ENCODE results near the gene DHPS.
A peak's percentile ranks its signal among the peaks of the same experiment; 100 is the strongest.
"Not testable (repeated sequence)": the region's sequence is repeated elsewhere in the genome, so short reads cannot be mapped to it uniquely, and the experiment has no call there.

Gene DHPS

DNA sequence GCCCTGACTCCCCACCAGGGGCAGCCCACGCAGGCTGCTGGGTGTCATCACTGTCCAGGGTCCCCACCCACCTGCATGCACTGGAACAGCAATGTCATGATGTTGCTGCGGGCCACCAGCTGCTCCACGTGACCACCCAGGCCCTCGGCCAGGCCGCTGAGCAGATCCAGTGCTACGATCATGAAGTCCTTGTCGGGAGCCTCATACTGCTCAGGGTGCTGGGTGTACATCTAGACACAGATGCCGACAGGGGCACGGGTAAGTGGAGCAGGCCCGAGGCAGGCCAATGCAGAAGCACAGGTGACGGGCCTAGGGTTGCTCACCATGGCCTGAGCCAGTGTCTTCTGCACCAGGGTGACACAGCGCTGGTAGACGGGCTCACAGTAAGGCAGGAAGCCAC is 23.5 kb upstream of the DHPS start:
- DNase-seq (ENCODE audit: low read depth) = no peak

DNA sequence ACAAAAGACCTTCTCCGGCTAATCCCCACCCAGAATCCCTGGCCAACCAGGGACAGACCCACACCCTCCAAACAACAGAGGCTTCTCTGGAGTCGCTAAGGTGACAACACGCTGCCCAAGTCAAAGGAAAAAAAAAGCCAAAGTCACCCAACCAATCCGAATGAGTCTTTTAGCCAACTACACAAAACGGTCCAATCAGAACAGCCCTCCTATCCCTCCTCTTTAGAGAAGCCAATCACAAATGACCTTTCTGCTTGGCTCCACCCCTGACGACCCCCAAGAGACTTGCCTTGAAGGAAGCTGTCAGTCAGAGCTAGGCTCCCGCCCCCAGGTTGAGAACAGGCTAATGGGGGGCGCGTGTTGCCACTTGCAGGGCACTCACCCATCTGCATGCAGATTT is 21.4 kb upstream of the DHPS start:
- DNase-seq (ENCODE audit: low read depth) = no peak

DNA sequence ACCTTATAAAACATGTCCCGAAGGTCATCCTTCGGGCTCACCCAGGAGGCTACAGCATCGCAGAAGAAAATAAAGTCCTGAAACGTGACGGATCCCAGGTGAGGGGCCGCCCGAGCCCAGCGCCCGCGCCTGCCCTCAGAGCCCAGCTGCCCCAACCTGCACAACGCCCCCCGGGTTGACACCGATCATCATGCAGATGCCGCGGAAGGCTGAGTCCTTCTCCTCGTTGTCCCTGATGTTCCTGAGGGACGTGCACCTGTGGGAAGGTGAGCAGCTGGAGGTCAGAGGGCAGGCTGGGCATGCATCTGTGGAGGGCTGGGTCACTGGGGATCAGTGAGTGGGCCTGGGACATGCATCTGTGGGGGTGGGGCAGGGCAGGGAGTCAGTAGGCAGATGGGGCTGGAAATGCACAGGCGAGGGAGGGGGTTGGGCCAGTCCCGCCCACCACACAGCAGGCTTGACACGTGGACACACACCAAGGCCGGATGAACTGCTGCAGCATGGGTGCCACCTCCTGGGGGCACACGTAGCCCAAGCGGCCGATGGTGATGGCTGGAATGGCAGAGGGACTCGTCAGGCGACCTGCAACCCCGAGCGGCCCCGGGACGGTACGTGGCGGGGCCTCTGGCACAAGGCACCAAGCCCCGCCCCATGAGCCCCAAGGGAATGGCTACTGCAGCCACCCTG is 20.1 kb upstream of the DHPS start:
- DNase-seq (ENCODE audit: low read depth) = no peak

DNA sequence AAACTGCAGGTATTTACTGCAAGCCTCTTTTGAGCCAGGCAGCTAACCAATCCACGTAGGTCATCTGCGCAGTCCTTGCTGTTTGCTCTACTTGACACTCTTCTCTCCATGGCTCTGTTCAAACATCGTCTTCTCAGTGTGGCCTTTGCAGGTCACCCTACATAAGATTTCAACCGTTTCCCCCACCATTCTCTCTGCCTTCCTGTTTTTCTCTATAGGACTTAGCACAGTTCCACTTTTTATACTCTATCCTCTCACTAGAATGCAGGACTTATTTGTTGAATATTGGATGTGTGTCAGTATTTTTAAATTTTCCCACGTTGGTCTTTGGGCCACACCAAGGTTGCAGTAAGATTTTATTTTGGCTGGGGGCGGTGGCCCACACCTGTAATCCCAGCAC is 16.5 kb upstream of the DHPS start:
- DNase-seq (ENCODE audit: low read depth) = no peak

DNA sequence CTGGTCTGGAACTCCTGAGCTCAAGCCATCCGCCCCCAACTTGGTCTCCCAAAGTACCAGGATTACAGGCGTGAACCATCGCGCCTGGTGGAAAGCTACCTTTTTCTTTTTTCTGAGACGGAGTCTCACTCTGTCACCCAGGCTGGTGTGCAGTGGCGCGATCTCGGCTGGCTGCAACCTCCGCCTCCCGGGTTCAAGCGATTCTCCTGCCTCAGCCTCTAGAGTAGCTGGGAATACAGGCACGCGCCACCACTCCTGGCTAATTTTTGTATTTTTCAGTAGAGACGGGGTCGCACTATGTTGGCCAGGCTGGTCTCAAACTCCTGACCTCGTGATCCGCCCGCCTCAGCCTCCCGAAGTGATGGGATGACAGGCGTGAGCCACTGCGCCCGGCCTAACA is 15.7 kb upstream of the DHPS start:
- not testable (repeated sequence) for DNase-seq (ENCODE audit: low read depth)

DNA sequence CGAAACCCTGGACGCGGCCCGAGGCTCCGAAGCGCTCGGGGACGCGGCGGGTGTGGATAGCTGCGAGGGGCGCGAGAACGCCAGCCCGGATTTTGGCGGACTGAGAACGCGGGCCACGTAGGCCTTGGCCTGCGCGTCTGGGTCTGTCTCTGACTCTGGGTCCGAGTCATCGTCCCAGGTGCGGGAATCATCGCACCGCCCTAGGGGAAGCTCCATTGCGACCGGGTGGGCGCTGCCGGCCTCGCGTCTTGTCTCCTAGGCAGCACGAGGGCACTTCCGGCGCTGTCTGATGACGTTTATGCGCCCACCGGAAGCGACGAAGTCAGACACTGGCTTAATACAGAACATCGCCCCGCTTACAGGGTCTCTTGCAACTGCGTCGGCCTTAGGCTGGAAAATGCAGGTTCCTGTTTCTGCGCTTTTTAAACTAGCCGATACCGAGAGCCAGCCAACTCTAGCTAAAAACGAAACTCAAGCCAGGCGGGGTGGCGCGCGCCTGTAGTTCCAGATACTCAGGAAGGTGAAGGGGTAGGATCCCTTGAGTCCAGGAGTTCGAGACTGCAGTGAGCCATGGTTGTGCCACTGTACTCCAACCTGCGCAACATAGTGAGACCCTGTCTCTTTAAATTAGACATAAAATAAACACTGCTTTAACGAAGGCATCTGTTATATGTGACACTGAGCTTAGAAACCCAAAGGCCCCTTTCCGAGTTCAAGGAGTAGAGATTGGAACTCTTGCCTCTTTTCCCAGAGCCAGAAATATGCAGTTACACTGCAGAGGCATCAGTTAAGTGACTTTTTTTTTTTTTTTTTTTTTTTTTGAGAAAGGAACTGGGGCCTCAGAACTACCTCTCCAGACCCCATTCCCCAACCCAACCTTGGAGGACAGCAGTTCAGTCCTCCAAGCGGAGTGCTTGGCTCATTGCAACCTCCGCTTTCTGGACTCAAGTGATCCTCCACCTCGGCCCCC is 15.0 kb upstream of the DHPS start, which contains the start of gene FBXW9:
Gene FBXW9 (minus strand): TSS at position 266 of the 970 bp plus-strand sequence. CDS start 50 bp downstream, at position 216.
- peak; percentile 98 for DNase-seq (ENCODE audit: low read depth)

DNA sequence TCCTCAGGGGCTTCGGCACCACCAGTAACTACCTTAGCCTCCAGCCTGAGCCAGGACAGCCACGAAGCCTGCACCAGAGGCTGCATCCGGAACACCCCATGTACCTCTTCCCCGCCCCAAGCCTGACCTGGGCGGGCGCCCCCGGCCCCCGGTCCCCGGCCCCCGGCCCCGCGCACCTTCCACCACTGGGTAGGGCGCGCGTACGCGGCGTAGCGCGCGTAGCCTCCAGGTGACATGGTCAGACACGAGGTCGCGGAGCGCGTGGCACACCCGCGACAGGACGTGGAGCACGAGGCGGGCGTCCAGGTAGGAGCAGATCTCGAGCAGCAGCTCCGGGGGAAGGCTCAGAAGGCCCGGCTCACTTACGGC is 14.3 kb upstream of the DHPS start:
- DNase-seq (ENCODE audit: low read depth) = no peak

DNA sequence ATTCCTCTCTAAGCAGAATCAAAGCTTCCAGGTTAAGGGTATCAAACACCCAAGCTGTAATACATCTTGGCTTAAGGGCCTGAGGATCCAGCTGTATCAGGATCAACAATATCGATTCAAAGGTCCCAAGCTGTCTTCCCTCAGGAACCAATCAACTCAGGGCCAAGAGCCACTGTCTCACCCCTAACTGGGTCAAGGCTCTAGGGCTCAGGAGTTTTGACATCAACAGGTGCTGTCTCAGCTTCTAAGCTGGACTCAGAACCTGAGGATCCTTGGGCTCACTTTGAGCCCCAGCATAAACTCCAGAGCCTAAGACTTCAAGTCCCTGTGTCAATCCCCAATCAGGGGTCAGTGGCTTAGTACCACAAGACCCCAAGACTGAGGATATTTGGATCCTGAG is 13.8 kb upstream of the DHPS start:
- DNase-seq (ENCODE audit: low read depth) = no peak

DNA sequence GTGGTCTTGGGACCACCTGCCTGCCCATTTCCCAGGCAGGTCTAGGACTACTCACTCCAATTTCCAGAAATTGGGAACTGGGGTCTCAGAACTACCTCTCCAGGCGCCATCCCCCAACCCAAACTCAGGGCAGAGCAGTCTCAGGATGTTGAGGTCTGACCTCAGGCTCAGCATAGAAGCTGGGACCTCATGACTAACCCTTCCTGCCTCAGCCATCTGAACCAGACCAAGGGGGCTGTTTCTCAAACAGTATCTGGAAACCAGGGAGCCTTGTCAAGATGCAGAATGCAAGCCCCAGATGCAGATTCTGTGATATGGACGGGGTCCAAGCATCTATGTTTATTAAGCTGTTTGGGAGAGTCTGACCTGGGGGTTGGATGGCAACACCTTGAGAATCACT is 13.4 kb upstream of the DHPS start:
- DNase-seq (ENCODE audit: low read depth) = no peak

DNA sequence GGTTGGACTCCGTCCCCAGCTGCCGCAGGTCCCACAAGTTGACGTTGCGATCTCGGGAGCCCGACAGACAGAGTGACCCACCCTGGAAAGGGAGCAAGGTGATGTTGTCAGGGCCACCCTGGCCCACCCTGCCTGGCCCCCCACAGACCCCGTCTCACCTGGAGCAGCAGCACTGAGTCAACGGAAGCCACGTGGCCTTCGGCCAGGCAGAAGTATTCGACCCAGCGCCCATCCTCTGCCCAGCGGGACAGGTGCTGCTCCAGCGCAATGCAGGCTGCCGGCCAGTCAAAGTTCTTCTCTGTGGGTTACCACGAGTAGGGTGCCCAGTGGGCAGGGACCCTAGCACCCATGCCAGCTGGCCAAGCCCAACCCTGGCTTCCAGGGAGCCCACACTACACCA is 13.0 kb upstream of the DHPS start:
- no peak for DNase-seq (ENCODE audit: low read depth)

DNA sequence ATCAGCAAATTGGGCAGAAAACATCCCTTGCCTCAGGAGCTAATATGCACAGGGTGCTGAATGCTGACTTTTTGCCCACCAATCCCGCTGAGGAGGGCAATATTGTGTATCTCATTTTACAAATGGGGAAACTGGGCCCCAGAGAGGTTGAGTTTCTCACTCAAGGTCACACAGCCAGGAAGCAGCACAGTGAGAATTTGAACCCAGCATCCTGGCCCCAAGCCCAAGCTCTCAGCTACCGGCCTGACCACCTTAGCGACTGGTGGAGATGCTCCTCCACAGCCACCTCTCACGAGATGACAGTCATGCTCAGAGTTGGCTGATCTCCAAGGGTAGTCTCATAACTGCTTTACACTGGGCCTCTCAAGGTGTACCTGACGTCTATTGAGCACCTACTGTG is 11.3 kb upstream of the DHPS start:
- DNase-seq (ENCODE audit: low read depth) = no peak

DNA sequence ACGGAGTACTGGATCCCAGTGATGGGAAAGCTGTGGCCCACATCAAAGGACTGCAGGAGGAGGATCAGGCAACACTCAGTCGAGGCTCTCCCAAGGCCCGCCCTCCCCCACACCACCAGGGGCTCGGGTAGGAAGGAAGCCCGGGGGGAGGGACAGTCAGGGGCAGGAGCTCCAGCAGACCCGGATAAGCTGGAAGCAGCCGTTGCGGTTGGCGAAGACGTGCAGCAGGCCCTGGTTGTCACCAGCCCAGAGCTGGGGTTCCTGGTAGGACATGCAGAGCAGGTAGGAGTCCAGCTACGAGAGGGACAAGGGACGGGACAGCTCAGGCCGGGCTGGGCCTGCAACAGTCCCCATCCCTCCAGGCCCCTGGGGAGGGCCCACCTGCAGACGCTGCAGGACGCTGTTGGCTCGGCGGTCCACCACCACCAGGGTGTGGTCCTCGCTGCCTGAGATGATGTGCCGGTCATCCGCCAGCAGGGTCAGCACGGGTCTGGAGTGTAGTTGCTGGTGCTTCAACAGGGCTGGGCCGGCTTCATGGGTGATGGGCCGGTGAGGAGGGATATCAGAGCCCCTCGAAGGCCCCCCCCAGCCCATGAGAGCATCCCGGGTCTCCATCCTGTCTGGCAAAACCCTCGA is 8.0 kb upstream of the DHPS start:
- no peak for DNase-seq (ENCODE audit: low read depth)

DNA sequence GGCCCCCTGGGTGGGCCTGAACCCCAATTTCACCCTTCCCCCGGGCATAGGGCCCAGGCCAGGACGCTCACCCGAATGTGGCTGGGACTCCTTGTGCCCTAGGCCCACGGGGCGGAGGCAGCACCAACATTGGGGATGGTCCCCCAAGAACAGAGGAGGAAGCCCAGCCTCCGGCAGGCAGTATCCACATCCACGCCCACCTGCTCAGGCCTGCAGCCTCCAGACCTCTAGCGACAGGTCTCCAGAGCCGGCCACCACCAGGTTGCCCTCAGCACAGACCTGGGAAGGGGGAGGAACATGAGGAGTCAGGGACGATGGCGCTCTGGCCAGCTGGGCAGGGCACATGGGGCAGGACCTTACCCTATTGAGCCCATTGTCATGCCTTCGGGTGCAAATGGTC is 7.3 kb upstream of the DHPS start:
- DNase-seq (ENCODE audit: low read depth) = no peak

DNA sequence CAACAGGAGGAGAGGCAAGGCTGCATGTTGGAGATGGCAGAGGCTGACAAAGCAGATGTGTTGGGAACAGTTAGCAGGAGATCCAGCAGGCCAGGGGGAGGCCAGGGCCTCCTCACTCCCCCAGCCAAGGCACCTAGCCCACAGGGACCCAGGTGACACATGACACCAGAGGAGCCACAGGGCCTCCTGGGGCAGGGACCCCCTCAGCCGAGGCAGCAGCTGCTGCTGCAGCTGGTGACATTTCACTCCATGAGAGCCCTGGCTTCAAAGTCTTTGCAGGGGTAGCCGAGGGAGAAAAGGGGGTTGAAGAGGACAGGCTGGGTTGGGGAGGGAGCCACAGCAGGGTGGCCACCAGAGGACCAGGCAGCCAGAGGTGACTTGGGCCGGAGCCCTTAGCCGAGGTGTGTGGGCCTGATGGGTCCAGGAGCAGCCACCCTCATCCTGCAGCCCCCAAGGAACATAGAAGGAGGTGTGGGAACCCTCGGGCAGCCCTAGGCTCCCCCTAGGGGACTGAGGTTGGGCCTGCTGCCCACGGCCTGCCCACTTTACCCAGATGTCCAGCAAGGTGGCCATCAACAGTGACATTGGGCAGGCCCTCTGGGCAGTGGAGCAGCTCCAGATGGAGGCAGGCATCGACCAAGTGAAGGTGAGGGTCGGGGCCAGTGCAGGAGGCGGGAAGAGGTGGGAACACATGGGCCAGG is 6.0 kb upstream of the DHPS start, which contains the start of gene GNG14:
Gene GNG14 (plus strand): TSS at position 503 of the 701 bp plus-strand sequence. CDS start 51 bp downstream, at position 554.
- no peak for DNase-seq (ENCODE audit: low read depth)

DNA sequence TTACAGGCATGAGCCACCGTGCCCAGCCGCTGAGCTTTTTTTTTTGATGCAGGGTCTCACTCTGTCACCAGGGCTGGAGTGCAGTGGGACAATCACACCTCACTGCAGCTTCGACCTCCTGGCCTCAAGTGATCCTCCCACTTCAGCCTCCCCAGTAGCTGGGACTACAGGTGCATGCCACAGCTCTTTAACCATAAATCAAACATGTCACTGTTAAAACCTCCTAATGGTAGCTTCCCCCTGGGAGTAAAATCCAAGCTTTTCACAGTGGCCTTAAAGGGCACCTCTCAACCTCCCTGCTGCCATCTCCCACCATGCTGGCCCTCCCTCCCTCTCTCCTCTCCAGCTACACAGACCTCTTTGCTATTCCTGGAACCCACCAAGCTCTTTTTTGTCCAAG is 4.2 kb upstream of the DHPS start:
- DNase-seq (ENCODE audit: low read depth) = no peak

DNA sequence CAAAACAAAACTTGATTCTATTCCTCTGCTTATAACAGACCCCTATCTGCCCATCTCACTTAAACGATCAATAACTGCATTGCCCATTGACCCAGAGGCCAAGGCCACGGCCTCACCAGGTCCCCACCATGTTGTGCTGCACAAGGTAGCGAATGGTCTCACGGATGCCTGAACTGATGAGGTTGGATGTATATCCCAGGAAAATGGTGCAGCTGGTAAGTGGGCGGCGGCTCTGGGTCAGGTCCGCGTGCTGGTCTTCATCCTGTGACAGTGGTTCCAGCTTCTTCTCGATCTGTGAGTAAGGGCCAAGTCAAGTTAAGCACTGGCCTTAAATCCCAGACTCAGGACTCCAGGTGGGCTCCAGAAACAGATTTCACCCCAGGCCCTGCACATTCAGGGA is 1.6 kb downstream of the DHPS start:
- no peak for DNase-seq (ENCODE audit: low read depth)

DNA sequence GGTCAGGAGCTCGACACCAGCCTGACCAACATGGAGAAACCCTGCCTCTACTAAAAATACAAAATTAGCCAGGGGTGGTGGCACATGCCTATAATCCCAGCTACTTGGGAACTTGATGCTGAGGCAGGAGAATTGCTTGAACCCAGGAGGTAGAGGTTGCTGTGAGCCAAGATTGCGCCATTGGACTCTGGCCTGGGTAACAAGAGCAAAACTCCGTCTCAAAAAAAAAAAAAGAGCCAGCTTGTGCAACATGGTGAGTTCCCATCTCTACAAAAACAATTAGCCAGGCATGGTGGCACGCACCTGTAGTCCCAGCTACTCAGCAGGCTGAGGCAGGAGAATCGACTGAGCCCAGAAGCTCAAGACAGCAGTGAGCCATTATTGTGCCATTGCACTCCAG is 3.6 kb downstream of the DHPS start:
- not testable (repeated sequence) for DNase-seq (ENCODE audit: low read depth)

DNA sequence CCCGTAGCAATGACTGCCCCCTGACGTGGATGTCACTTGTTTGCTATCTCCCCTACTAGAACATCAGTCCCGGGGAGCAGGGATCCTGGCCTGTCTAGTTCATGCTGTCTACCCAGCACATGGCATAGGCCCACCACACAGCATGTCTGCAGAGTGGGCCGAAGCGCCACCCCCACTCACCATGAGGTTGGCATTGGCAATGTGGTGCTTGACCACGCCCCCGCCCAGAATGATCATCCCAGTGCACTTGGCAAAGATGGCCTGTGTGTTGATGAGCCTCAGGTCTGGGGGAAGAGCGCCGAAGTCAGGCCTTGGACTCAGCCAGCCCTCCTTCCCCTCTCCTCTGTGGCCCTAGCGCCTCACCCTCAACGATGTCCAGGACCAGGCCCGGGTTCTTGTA is 4.8 kb downstream of the DHPS start:
- no peak for DNase-seq (ENCODE audit: low read depth)

DNA sequence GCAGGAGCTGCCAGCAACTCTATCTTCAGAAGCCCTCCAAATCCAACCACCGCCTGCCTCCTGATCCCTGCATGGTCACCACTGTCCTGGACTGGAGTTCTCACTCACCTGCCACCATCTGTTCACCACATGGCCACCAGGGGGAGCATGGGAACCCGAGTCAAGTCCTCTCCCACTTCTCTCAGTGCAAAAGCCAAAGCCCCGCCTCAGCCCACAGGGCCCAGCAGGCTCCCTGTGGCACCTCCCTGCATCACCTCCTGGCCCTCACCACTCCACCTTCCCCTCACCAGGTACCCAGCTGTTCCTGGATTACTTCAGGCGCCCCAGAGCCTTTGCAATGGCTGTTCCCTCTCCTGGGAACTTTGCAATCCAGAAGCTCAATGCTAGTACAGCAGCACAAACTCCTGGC is 5.3 kb downstream of the DHPS start:
- peak; percentile 81 for DNase-seq (ENCODE audit: low read depth)

DNA sequence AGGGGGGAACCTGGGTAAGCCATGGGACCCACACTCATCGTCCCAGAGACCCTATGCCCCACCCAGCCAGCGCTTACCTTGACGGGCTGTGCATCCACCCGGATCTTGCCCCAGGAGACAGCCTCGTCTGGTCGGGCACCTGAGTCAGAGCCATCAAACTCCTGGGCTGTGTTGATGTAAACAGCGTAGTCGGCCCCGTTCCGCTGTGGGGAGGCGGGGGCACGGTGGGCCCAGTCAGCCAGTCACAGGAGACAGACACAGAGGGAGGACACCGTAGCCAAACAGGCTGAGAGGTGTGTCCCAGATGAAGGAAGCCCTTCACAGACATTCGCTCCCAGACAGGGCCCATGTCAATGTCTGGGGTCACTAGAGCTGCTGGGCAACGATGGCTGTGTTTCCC is 5.7 kb downstream of the DHPS start:
- DNase-seq (ENCODE audit: low read depth) = no peak

DNA sequence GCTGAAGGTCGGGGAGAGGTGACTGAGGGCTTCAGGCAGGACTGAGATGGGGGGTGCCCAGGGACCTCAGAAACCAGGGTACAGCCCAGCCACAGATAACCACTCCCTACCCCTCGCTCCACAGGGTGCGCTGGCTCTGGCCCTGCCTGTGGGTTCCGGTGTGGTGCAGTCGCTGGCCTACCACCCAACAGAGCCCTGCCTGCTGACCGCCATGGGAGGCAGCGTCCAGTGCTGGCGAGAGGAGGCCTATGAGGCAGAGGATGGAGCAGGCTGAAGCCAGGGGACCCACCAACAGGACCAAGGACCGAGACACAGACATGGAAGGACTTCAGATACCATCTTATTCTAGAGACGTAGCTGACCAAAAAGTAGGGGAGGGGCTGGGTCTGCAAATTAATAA is 6.3 kb downstream of the DHPS start:
- DNase-seq (ENCODE audit: low read depth) = no peak

DNA sequence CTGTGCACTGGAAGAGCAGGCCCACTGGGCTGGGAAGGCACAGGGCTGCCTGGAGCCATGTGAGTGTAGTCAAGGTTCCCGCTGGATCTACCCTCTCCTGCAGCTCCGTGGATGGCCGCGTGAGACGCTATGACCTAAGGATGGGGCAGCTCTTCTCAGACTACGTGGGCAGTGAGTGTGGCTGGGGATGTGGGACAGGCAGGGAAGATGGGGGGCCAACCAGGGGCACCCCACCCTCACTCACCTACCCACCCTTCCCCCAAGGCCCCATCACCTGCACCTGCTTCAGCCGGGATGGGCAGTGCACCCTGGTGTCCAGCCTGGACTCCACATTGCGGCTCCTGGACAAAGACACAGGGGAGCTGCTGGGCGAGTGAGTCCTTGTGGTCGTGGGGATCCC is 8.9 kb downstream of the DHPS start:
- DNase-seq (ENCODE audit: low read depth) = no peak
